ENCODE data around the gene ONECUT2. TPM values are rescaled to one million over a fixed set of nuclear protein-coding genes. Genes with fewer than 3 reads are reported as not detected.

The ONECUT2 gene
- total RNA-seq, 1 experiment from 2014 or later: 1.2 TPM

DNA sequence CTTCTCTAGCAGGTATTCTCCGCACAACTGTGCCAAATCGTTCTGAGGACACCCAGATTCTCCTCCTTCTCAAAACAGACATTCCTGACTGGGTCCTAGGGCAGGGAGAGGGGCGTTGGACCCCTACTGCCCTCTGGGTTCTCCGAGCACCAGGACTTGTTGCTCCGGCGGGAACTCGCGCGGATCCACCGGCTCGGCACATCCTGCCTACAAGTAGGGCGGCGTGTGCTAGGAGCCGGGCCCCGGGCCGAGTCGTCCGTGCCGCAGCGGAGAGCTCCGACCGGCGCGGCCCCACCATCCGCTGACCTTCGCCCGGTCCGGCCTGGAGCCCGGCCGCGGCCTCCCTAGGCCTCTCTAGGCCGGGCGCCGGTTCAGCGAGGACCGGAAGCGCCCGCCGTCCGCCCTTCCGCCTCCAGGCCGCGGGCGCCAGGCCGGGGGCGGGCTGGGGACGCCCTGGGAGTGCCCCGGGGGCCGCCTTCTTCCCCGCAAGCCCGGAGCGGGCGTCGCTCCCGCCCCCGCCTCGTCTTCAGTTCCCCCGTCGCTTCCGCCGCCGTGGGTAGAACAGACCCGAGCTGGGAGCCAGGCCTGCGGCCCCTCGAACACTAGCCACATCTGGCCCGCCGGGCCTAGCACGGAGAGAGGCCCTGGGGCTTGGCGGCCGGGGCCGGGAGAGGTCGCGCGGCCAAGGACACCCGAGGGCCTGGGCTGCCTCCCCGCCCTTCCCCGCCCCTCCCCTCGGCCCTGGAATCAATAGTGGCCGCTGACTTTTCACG is 7.6 kb upstream of the ONECUT2 start:
- POLR2A ChIA-PET (ENCODE audit: low non-redundant PET): no interaction called here
- TF ChIP-seq CTCF (conservative IDR thresholded peaks at IDR 0.05; ENCODE audit: low read depth, low read length): no peak
- TF ChIP-seq EZH2 (IDR thresholded peaks at IDR 0.05; ENCODE audit: borderline replicate concordance, low read depth, low read length, poor library complexity, severe bottlenecking): peak; percentile 79

DNA sequence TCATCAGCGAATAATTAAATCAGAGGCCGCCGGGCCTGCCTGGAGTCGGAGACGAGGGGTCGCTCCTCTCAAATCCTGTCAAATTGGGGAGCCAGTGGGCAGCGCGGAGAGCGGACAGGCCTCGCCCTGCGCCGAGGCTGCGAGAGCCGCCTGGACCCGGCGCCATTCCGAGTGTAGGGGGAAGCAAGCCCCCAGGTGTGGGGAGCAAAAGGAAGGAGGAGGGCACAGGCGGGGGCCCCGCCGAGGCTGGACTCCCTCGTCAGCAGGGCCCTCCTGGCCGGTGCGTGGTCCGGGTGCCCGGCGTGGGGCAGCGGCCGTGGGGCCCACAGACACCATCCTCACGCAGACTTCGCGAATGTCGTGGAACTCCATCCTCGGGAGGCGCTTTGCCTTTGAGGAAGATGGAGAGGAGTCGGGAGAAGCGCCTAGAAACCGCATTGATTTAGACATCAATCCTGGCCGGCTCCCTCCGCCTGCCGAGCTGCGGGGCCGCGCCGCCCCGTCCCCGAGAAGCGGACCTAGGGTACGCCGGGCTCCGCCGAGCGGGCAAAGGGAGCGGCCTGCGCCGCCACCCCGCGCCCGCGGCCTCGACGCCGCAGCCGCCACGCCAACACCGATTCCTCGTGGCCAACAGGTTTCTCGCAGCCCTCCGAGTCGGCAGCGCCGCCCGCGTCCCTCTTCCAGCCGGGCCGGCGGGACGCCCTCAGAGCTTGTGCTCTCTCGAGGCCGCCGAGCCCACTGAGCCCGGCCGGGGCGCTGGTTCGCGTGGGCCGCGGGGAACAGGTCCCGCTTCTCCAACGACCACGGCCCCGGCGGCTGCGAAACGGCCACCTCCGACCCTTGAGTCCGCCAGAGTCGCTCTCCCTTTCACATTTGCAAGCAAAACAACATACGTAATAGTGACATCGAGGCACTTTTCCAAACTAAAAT is 6.7 kb upstream of the ONECUT2 start:
- Histone ChIP-seq H3K4me1 (ENCODE audit: insufficient read depth, low read length, poor library complexity, severe bottlenecking) (no peaks in the 10 kb centered on the region), H3K27ac (ENCODE audit: low read depth, low read length, poor library complexity, severe bottlenecking) (no peak overlapping the region), H3K36me3 (ENCODE audit: insufficient read depth, low read length, poor library complexity, severe bottlenecking) (no peaks in the 10 kb centered on the region), H3K4me3 (ENCODE audit: low read depth, low read length, poor library complexity, severe bottlenecking) (peak overlapping the region; percentile 12), H3K27me3 (replicated peaks; ENCODE audit: insufficient read depth, low read depth, low read length, poor library complexity) (peaks cover 100% of the 10 kb centered on the region), H3K9me3 (ENCODE audit: low read depth, low read length, poor library complexity, severe bottlenecking) (no peaks in the 10 kb centered on the region)
- no TSS peak for BruUV-seq (replicated peaks)
- intact Hi-C loops (cut with micrococcal nuclease; ENCODE audit: unreplicated experiment): no loop called here
- ChIA-PET CTCF (no interaction called here), POLR2A (ENCODE audit: low non-redundant PET) (no interaction called here)
- DNase-seq (ENCODE audit: low spot score): no peak
- TF ChIP-seq EZH2 (IDR thresholded peaks at IDR 0.05; ENCODE audit: borderline replicate concordance, low read depth, low read length, poor library complexity, severe bottlenecking) (peak; percentile 76), CTCF (conservative IDR thresholded peaks at IDR 0.05; ENCODE audit: low read depth, low read length) (no peak)

More for the DNA sequence above, 7.6 kb upstream of the ONECUT2 start:
- no peak overlapping the region for H3K27ac ChIP-seq (ENCODE audit: low read depth, low read length, poor library complexity, severe bottlenecking)
- CTCF ChIA-PET: no interaction called here
- intact Hi-C loops (cut with micrococcal nuclease; ENCODE audit: unreplicated experiment): no loop called here
- H3K36me3 ChIP-seq (ENCODE audit: insufficient read depth, low read length, poor library complexity, severe bottlenecking): no peaks in the 10 kb centered on the region
- H3K9me3 ChIP-seq (ENCODE audit: low read depth, low read length, poor library complexity, severe bottlenecking): no peaks in the 10 kb centered on the region
- H3K4me1 ChIP-seq (ENCODE audit: insufficient read depth, low read length, poor library complexity, severe bottlenecking): no peaks in the 10 kb centered on the region
- no peak for DNase-seq (ENCODE audit: low spot score)
- H3K27me3 ChIP-seq (replicated peaks; ENCODE audit: insufficient read depth, low read depth, low read length, poor library complexity): peaks cover 100% of the 10 kb centered on the region
- no TSS peak for BruUV-seq (replicated peaks)
- peak overlapping the region; percentile 12 for H3K4me3 ChIP-seq (ENCODE audit: low read depth, low read length, poor library complexity, severe bottlenecking)

DNA sequence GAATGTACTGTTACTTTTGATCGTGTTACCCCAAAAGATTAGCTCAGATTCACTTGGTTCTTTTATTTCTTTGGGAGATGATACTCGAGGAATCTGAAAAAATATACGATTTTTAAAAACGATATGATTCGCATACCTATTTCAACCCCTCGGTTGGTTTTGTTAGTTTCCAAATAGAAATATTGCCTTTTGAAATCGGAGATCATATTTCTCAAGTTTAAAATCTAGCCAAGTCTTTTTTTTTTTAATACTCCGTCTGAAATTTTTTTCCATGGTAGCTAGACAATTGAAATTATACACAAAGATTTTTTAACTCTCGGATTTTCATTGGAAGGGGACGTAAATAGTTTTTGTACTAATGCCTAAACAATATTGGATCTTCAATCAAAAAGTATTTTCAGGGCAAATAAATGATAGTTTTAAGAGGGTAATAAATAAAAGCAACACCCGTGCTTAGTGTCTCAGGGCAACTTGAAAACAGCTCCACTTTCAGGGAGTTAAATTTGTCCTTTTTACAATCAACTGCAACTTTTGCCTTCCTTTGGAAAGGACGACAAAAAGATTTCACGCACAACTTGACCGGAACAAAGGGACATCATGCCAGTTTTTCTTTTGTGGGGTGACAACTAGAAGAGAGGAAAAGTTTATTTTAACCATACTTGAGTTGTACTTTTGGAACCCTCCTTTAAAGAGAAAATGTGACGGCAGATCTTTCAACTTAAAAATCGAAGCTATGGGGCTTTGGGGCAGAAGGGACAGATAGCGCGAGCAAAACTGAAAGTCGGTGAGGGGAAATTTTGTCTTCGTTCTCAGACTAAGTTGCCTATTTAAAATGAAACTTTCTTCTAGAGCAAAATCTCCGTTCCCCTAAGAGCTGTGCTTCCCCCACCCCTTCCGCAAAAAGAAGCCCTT is 5.8 kb upstream of the ONECUT2 start:
- BruUV-seq (replicated peaks): no TSS peak
- POLR2A ChIA-PET (ENCODE audit: low non-redundant PET): no interaction called here
- Histone ChIP-seq H3K27ac (ENCODE audit: low read depth, low read length, poor library complexity, severe bottlenecking) (no peak overlapping the region), H3K4me3 (ENCODE audit: low read depth, low read length, poor library complexity, severe bottlenecking) (no peak overlapping the region), H3K4me1 (ENCODE audit: insufficient read depth, low read length, poor library complexity, severe bottlenecking) (peaks cover 6% of the 10 kb centered on the region), H3K27me3 (replicated peaks; ENCODE audit: insufficient read depth, low read depth, low read length, poor library complexity) (peaks cover 100% of the 10 kb centered on the region), H3K9me3 (ENCODE audit: low read depth, low read length, poor library complexity, severe bottlenecking) (no peaks in the 10 kb centered on the region), H3K36me3 (ENCODE audit: insufficient read depth, low read length, poor library complexity, severe bottlenecking) (no peaks in the 10 kb centered on the region)
- CTCF ChIA-PET: no interaction called here
- intact Hi-C loops (cut with micrococcal nuclease; ENCODE audit: unreplicated experiment): loop anchor here (10.0 kb wide), 1 partner anchor 645 kb away; no protein-coding TSS in a partner anchor
- no peak for DNase-seq (ENCODE audit: low spot score)
- TF ChIP-seq CTCF (conservative IDR thresholded peaks at IDR 0.05; ENCODE audit: low read depth, low read length) (no peak), EZH2 (IDR thresholded peaks at IDR 0.05; ENCODE audit: borderline replicate concordance, low read depth, low read length, poor library complexity, severe bottlenecking) (peak; percentile 68)
